Measurements from ENCODE around the gene DIP2B. TPM values are rescaled to one million over a fixed set of nuclear protein-coding genes. Genes with fewer than 3 reads are reported as not detected.
"Not testable (repeated sequence)": the region's sequence is repeated elsewhere in the genome, so short reads cannot be mapped to it uniquely, and the experiment has no call there.

Gene DIP2B
- total RNA-seq, 1 donor from 2014 or later: 26.3 TPM

GRCh38 chr12:50661300-50662115, 156.7 kb downstream of the DIP2B start:
- intact Hi-C loops (cut with micrococcal nuclease): no loop called here

DNA sequence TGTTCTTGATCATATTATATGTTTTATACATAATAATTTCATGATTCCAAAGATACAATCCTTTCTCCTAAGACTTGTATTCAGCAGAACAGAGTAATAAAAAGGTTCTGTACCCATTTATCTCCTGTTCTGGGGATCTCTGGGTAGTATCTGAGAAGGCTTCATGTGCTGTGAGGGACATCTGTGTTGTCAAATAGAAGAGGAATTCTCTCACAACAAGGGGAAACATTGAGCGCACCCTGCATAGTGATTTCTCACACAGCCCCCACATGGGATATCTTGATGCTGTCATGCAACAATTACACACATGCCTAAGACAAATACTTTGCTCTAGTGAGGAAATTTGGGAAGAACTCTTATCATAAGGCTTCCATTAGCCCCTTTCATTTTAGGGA, 157.3 kb downstream of the DIP2B start:
- intact Hi-C loops (cut with micrococcal nuclease): no loop called here

GRCh38 chr12:50665170-50665569, 160.4 kb downstream of the DIP2B start:
- intact Hi-C loops (cut with micrococcal nuclease): no loop called here

GRCh38 chr12:50665609-50666008, 160.8 kb downstream of the DIP2B start:
- intact Hi-C loops (cut with micrococcal nuclease): no loop called here

GRCh38 chr12:50666023-50666422, 161.2 kb downstream of the DIP2B start:
- intact Hi-C loops (cut with micrococcal nuclease): no loop called here

DNA sequence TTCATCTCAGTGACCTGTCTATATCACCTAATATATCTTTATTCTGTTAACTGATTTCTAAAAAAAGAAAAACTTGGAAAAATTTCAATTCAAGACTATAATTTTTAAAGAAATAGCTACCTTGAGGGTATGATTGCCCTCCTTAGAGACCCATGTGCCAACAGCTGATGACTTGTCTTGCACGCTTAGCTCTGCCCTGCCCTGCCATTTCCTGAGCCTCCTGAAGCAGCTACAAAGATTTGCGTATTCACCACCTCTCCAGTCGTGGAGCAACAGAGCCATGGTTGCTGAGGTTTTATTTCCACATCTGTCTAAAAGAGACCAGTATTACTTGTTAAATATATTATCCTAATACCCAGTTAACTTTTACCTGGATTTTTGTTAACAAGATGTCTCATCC, 167.4 kb downstream of the DIP2B start:
- intact Hi-C loops (cut with micrococcal nuclease): no loop called here

- intact Hi-C loops (cut with micrococcal nuclease): no loop called here
These were observed 172.0 kb downstream of the DIP2B start for GRCh38 chr12:50676756-50677155.

- intact Hi-C loops (cut with micrococcal nuclease): no loop called here
These were observed 173.1 kb downstream of the DIP2B start for GRCh38 chr12:50677858-50678257.

DNA sequence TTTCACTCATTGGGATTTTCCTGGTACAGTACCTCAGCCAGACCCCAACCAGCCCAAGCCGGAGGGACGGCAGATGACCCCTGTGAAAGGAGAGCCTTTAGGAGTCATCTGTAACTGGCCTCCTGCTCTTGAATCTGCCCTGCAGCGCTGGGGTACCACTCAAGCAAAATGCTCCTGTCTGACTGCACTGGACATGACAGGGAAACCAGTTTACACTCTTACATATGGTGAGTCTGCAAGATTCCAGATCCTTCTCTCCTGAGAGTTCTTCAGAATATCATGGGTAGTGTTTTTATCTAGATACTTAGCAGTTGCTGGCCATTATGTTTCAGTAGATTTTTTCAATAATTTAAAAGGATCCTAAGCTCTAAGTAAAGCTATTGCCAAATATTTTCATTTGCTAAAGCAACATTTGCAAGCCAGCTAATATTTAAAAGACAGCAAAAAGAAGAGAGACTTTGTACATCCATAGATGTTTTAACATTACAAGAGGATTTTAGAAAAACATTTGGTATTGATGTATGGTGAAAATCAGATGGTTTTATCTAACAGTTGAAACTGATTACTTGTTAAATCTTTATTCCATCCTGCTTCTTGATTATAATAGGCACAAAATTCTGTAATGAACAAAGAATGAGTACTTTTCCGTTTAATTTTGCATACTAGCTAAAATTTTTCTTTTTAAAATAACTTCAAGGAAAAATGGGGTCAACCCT, 174.0 kb downstream of the DIP2B start:
- intact Hi-C loops (cut with micrococcal nuclease): no loop called here

GRCh38 chr12:50679612-50680011, 174.8 kb downstream of the DIP2B start:
- intact Hi-C loops (cut with micrococcal nuclease): no loop called here

DNA sequence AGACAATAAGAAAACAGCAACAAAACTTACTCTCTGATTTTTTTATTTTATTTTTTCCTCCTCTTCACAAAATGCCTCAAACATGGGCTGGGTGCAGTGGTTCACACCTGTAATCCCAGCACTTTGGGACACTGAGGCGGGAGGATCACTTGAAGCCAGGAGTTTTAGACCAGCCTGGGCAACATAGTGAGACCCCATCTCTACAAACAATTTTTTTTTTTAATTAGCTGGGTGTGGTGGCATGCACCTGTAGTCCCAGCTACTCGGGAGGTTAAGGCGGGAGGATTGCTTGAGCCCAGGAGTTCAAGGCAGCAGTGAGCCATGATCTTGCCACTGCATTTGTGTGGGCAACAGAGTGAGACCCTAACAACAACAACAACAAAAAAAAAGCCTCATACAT, 176.3 kb downstream of the DIP2B start:
- intact Hi-C loops (cut with micrococcal nuclease): not testable (repeated sequence)

- intact Hi-C loops (cut with micrococcal nuclease): no loop called here
These were observed 180.9 kb downstream of the DIP2B start for GRCh38 chr12:50685641-50686040.

DNA sequence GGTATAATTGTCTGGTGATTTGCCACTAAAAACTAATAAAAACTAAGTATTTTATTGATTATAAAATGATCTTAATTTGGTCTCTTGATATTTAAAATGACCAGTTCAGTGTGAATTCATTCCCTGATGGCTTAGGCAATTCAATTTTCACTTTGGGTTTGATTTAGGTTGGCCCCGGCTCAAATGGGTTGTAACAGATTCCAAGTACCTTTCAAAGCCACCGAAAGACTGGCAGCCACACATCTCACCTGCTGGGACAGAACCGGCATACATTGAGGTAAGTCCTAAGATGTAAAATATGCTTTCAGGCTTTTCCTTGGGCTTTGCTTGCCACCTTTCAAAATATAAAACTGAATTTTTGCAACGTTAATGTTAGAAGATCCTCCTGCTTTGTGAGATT, 181.6 kb downstream of the DIP2B start:
- intact Hi-C loops (cut with micrococcal nuclease): no loop called here

DNA sequence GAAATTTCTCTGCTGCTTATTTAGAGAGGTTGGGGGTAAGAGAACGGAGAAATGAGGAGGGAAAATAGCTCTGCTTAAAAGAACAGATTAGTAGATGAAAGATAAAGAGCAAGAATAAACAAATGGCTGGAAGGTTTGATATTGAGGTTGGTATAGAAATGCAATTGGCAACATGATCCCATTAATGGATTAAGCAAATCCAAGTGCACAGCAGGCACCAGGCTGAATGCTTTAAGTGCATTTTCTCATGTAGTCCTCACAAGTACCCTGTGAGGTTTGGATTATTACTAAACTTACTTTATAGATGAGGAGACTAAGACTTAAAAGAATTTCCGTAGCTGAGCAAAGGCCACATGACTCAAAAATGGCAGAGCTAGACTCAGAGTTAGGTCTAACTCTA, 182.2 kb downstream of the DIP2B start:
- intact Hi-C loops (cut with micrococcal nuclease): no loop called here

- intact Hi-C loops (cut with micrococcal nuclease): no loop called here
These were observed 184.7 kb downstream of the DIP2B start for GRCh38 chr12:50689437-50689836.

- intact Hi-C loops (cut with micrococcal nuclease): no loop called here
These were observed 186.1 kb downstream of the DIP2B start for GRCh38 chr12:50690925-50691324.

DNA sequence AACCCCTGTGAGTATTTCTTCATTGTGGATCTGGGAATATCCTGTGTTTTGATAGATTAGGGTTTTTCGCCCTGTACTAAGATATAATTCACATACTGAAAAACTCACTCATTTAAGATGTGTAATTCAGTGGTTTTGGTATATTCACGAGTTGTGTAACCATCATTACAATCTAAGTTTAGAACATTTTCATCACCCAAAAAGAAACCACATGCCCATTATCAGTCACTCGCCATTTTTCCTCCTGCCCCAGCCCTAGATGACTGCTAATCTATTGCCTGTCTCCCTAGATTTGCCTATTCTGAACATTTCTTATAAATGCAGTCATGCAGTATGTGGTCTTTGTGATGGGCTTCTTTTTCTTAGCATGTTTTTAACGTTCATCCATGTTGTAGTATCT, 191.2 kb downstream of the DIP2B start:
- intact Hi-C loops (cut with micrococcal nuclease): no loop called here

DNA sequence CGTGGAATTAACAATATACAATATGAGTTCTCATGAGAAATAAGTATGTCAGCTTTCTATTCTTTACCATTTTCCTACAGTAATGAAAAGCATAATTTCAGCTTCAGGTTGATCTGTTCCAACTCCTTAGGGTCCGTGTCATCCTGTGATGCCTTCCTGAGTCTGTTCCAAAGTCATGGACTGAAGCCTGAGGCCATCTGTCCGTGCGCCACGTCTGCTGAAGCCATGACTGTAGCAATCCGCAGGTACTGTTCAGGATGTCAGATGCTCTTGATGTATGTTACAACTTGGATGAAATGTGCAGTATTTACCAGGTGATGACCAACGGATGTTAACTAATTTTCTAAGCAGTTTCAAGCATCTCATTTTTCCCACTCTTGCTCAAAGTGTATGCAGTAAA, 192.1 kb downstream of the DIP2B start:
- intact Hi-C loops (cut with micrococcal nuclease): no loop called here

- intact Hi-C loops (cut with micrococcal nuclease): no loop called here
These were observed 194.4 kb downstream of the DIP2B start for GRCh38 chr12:50699154-50699553.

DNA sequence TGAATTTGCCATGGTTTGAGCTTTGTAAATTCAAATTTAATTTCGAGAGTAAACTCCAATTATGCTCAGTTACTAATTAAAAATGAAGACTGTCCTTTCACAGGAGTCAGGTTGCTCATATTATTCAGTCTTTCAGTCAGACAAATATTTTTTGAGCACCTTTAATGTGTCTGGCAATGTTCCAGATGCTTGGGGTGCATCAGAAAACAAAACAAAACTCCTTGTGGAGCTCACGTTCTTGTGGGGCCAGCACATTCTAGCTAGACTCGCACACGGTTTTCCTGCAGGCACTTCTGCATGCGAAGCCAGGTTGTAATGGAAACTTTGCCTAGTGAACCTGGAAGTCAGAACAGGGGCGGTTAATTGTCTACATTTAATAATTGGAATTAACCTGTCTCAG, 195.2 kb downstream of the DIP2B start:
- intact Hi-C loops (cut with micrococcal nuclease): no loop called here

- intact Hi-C loops (cut with micrococcal nuclease): no loop called here
These were observed 201.8 kb downstream of the DIP2B start for GRCh38 chr12:50706606-50707005.

- intact Hi-C loops (cut with micrococcal nuclease): no loop called here
These were observed 202.6 kb downstream of the DIP2B start for GRCh38 chr12:50707396-50707795.

DNA sequence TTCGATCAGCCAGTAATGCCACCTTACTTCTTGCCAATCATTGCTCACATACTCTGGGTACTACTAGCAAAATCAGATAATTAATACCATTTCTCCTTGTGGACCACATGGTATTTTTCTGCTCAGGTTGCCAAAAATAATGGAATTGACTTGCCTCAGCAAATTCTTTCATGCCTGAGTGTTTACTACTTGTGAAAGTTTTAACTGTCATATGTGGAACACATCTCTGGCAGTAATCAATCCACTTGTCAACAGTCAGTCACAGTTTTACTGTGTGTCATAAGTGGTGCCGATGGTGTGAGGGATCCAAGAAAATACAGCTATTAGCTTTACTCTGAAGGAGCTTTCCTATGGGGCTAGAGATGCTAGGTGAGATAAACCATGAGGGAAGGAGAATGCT, 203.8 kb downstream of the DIP2B start:
- intact Hi-C loops (cut with micrococcal nuclease): no loop called here

Data from T-helper 2 cell treated with Interferon-gamma antibody and Interleukin-4, amounts not matched to agents 100 ng/mL and 5 ng/mL, for 36 hours (primary cell).